Left lung (tissue), 10 donors: ENCODE results near the gene UVRAG. TPM values are rescaled to one million over a fixed set of nuclear protein-coding genes. Genes with fewer than 3 reads are reported as not detected.

Experiments used
- ATAC-seq: fragments of 200-7000 bp; cut with Tn5 transposase; one replicate; pipeline ENCODE4 v1.9.1; 2020; ENCODE audit warnings: moderate library complexity
- DNase-seq, 4 donors: peaks; one replicate each; pipeline ENCODE4 v3.0.0-alpha.2; 2013 to 2020
- H3K27ac ChIP-seq, 2 donors: fragments of 200-600 bp; sonication (generic) in 1 of 2; one replicate each; pipeline versions ENCODE4 v1.5.0 to v1.8.0; 2020 to 2021
- H3K27me3 ChIP-seq, 2 donors: fragments of 200-600 bp; sonication (generic) in 1 of 2; one replicate each; pipeline versions ENCODE4 v1.5.0 to v1.8.0; 2020 to 2021
- H3K36me3 ChIP-seq, 2 donors: fragments of 200-600 bp; sonication (generic) in 1 of 2; one replicate each; pipeline versions ENCODE4 v1.5.0 to v1.8.0; 2020 to 2021
- H3K4me1 ChIP-seq, 2 donors: fragments of 200-600 bp; one replicate each; pipeline ENCODE4 v1.8.0; 2021
- H3K4me3 ChIP-seq, 2 donors: fragments of 200-600 bp; sonication (generic) in 1 of 2; one replicate each; pipeline versions ENCODE4 v1.5.0 to v1.8.0; 2020 to 2021; ENCODE audit warnings: mild to moderate bottlenecking in 1 of 2
- H3K9me3 ChIP-seq, 2 donors: fragments of 200-600 bp; sonication (generic) in 1 of 2; one replicate each; pipeline versions ENCODE4 v1.5.0 to v1.8.0; 2020 to 2021
- CTCF ChIP-seq, 2 donors: fragments of 200-600 bp; sonication (generic) in 1 of 2; IDR thresholded peaks; one replicate each; pipeline versions ENCODE4 v1.5.0 to v1.8.0; 2021; ENCODE audit warnings: antibody characterized with exemption in 2 of 2
- intact Hi-C, 2 donors: fragments of 100-400 bp; cut with DNase I; formaldehyde crosslinking; loops; one replicate each; pipeline versions ENCODE4 v1.11.2 to v1.14.2; 2022
- polyA plus RNA-seq, 6 donors: library from polyadenylated mRNA; unstranded; fragments of 120-200 nt; gene quantifications; one replicate each; pipeline ENCODE4 v1.2.1, GENCODE V29; 2013; ENCODE audit not compliant: insufficient read length in 6 of 6
- total RNA-seq, 2 donors: library from RNA; stranded (reverse); fragmentation: NEBNext Ultra II Directional; extraction: Animal tissue kit (Norgen Biotek cat#: 25700); gene quantifications; one replicate each; pipeline ENCODE4 v1.2.1, GENCODE V29; 2021
- donor health status: DM: no; HTN: yes; CAD: no.
- donor health status: DM: no; HTN: no; CAD: no.

The UVRAG gene
- total and polyA plus RNA-seq, 8 donors, result 19.3 to 36.0 (median 22.3) TPM

DNA sequence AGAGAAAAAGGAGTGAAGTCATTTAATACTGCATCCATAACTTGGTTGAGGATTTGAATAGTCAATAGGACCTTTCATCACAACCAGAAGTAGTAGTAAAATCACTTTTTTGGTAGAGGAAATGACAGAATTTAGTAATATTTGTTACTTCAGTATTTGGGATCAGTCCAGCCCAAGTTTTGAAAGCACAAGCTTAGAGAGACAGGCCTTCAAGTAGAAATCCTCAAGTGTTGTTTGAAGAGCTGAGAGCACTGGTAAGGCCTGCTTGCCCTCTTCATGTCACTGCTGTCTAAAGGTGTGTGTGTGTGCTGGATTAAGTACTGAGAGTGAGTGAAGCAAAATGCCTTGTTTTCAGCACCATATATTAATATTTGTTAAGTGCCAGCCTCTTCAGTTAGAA is 254.0 kb downstream of the UVRAG start:
- no peak for TF ChIP-seq CTCF (IDR thresholded peaks at IDR 0.05)
- peak in 1 of 4 donors; percentile 47 for DNase-seq
- H3K9me3 ChIP-seq, result no peaks in the 10 kb centered on the region
- no peak overlapping the region for H3K27ac ChIP-seq
- no peak overlapping the region for H3K4me3 ChIP-seq
- H3K36me3 ChIP-seq, result peaks cover 0 to 26% of the 10 kb centered on the region in 2 donors
- H3K4me1 ChIP-seq, result peaks cover 4 to 36% of the 10 kb centered on the region in 2 donors
- ATAC-seq, result peak; percentile 95
- intact Hi-C loops, result no loop called here
- H3K27me3 ChIP-seq, result no peaks in the 10 kb centered on the region

DNA sequence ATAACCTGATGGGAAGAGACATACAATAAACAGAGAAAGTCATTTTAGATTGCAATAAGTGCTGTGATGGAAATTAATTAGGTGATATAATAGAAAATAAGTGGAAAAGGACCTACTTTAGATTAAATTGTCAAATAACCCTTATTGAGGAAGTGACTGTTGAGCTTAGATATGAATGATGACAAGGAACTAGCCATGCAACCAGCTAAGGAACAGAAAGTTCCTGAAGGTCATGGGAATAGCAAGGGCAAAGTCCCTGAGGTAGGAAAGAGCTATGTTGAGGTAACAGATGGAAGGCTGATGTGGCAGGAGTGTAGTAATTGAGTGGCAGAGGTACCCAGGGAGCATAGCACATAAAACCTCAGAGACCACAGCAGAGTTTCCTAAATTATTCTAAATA is 256.1 kb downstream of the UVRAG start:
- H3K27me3 ChIP-seq, result no peaks in the 10 kb centered on the region
- H3K4me1 ChIP-seq, result peaks cover 11 to 47% of the 10 kb centered on the region in 2 donors
- peaks cover 0 to 20% of the 10 kb centered on the region in 2 donors for H3K36me3 ChIP-seq
- ATAC-seq (no peak), DNase-seq (no peak)
- H3K4me3 ChIP-seq, result no peak overlapping the region
- H3K27ac ChIP-seq, result no peak overlapping the region
- intact Hi-C loops, result no loop called here
- H3K9me3 ChIP-seq, result no peaks in the 10 kb centered on the region
- no peak for TF ChIP-seq CTCF (IDR thresholded peaks at IDR 0.05)

DNA sequence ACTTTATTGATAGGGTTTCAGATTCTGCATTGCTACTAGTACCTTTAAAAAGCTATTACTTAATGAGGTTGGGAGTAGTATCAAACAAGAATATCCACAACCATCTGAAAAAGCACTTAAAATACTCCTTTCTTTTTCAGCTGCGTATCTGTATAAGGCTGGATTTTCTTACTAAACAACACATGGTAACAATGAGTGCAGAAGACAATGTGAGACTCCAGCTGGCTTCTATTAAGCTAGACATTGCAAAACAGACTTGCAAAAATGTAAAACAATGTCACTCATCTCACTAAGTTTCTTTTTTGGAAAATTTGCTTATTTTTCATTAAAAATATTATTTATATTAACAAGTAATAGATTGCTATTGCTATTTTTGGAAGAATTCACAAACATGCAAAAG is 258.7 kb downstream of the UVRAG start:
- DNase-seq (peak in 2 of 4 donors; percentile 57 to 80), ATAC-seq (no peak)
- Histone ChIP-seq H3K9me3 (no peaks in the 10 kb centered on the region), H3K27me3 (no peaks in the 10 kb centered on the region), H3K4me1 (peaks cover 10 to 50% of the 10 kb centered on the region in 2 donors), H3K4me3 (no peak overlapping the region), H3K36me3 (no peaks in the 10 kb centered on the region), H3K27ac (no peak overlapping the region)
- intact Hi-C loops, result no loop called here
- TF ChIP-seq CTCF (IDR thresholded peaks at IDR 0.05), result no peak

GRCh38 chr11:76074148-76075095 is 259.4 kb downstream of the UVRAG start:
- intact Hi-C loops, result no loop called here

More at GRCh38 chr11:76074148-76075095, 259.4 kb downstream of the UVRAG start:
- Histone ChIP-seq H3K4me1 (peaks cover 8 to 44% of the 10 kb centered on the region in 2 donors), H3K27me3 (no peaks in the 10 kb centered on the region), H3K9me3 (no peaks in the 10 kb centered on the region), H3K36me3 (no peaks in the 10 kb centered on the region), H3K27ac (peak overlapping the region in 1 of 2 donors; percentile 23), H3K4me3 (no peak overlapping the region)
- DNase-seq, result peak in 2 of 4 donors; percentile 34 to 52
- TF ChIP-seq CTCF (IDR thresholded peaks at IDR 0.05), result no peak
- ATAC-seq, result peak; percentile 50
